Inferior parietal cortex (tissue), 1 donor: ENCODE results near the gene AFDN.

Experiments
- DNase-seq: peaks from one replicate; pipeline ENCODE4 v3.0.0-alpha.2; 2016; ENCODE audit errors: extremely low spot score

The AFDN gene

DNA sequence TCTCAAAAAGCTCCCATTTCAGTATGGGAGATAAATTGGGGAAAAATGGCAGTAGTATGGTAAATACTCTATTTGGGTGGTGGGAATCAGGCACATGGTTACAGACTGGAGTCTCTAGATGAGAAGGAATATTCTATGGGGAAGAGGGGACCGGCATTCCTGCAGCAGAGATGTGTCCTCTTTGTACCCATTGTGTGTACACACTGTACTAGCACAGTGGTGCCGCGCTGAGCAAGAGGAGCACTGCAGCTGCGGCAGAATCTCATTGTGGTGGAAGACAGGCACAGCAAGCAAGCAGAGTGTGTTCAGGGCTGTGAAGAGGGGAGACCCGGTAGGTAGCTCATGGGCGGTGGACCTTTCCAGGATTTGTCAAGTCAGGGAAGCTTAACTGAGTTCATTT, 13.0 kb downstream of the AFDN start:
- DNase-seq = no peak

- no peak for DNase-seq
These were observed 13.4 kb downstream of the AFDN start for GRCh38 chr6:167840160-167840525.

DNA sequence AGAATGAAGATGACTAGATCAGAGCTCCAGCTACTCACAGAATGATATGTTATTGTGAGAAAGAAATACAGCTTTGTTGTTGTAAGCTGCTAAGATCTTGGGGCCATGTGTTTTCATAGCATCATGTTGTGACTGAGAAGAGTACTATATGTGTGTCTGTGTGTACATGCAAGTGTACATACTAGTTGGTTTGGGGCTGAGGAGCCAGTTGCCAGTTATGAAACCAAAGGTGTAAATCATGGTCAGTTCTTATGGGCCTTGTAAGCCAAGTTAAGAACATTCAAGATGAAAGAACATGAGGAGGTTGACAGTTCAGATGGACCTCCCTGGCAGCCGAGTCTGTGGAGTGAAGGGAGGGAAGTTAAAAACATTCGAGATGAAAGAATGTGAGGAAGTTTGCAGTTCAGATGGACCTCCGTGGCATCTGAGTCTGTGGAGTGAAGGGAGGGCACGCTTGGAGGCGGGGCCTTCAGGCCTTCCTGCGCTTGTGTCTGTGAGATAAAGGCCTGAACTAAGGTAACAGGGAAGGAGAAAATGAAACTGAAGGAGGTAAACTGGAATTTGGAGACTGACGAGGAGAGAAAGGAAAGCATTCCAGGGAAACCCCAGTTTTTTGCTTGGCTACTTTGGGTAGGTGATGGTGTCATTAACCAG, 13.9 kb downstream of the AFDN start:
- DNase-seq = no peak

DNA sequence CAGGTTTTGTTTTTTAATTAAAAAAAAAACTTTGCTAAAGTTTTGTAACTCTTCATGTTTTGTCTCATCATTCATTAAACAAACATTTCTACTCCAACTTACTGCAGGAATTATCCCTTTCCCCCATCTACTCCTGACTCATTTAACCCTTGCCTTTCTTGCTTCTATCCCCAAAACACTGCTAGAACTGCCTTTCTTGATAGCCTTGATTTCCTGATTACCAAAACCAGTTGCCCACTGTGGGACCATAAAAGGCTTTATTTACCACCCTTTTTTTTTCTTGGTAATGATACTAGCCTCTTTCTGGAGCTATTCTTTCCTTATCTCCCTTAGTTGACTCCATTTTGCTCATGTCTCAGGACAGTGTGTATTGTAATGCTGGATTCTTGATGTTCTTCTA, 15.3 kb downstream of the AFDN start:
- DNase-seq = no peak

- no peak for DNase-seq
These were observed 15.7 kb downstream of the AFDN start for GRCh38 chr6:167842457-167842856.

DNA sequence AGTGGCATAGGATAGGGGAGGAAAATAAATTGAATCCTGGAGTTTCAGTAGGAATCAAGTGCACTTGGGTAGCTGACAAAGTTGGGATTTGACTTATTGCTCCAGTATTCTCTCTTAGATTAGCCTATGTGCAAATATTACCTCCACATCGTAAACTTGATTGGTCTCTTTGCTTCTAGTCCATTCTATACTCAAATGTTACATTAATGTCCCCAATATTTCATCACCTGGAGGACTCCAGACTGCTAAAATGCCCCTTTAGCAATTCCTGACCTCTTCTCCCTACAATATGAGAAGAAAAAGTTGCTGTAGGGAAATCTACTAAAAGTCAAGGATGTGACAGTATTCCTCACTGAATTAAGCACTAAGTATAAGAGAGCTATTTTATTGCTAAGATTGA, 16.3 kb downstream of the AFDN start:
- DNase-seq = no peak

DNA sequence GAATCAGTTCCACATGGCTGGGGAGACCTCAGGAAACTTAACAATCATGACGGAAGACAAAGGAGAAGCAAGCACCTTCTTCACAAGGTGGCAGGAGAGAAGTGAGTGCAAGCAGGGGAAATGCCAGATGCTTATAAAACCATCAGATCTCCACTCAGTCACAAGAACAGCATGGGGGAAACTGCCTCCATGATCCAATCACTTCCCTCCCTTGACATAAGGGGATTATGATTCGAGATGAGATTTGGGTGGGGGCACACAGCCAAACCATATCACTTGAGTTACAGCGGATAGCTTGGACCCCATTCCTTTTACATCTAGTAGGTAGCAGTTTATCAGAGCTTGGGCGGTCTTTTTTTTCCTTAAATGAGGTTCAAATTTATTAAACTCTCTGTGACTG, 19.1 kb downstream of the AFDN start:
- no peak for DNase-seq

GRCh38 chr6:167846997-167847606, 20.4 kb downstream of the AFDN start:
- DNase-seq = no peak

GRCh38 chr6:167847936-167848335, 21.2 kb downstream of the AFDN start:
- no peak for DNase-seq

- DNase-seq = no peak
These were observed 22.1 kb downstream of the AFDN start for GRCh38 chr6:167848783-167849182.

GRCh38 chr6:167849846-167850459, 23.2 kb downstream of the AFDN start:
- no peak for DNase-seq

DNA sequence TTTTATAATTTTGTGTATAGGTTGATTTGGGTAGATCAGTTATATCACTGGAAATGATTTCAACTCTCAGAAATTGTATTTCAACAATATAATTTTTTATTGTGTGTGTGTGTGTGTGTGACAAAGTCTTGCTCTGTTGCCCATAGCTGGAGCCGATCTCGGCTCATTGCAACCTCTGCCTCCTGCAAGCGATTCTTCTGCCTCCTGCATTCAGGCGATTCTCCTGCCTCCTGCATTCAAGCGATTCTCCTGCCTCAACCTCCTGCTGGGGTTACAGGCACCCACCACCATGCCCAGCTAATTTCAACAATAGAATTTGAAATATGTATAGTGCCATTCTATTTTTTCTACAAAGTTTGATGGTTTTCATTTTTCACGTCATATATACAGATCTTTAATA, 24.1 kb downstream of the AFDN start:
- DNase-seq = no peak

DNA sequence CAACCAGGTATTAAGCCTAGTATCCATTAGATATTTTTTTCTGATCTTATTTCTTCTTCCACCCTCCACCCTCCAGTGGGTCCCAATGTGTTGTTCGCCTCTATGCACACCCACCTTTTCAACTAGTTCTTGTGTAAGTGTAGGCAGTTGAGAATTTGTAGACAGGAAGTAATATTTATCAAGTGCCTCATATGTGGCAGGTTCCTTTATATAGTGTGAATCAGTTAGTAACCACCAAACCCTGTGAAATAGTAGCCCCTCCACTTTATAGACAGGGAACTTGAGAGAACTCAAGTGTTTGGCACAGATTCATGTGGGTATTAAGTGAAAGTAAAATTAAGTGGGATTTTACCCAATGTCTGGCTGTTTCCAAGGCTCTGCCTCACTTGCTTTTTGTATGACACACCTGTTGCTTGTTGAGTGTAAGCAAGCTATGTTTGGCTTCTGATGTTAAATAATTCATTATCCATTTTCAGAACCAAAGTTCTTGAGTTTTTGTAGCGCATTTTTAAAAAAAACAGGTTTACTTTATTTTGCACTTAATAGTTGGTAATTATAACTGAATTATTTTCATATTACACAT, 24.8 kb downstream of the AFDN start:
- DNase-seq = no peak

GRCh38 chr6:167855825-167856425, 29.2 kb downstream of the AFDN start:
- DNase-seq = no peak

DNA sequence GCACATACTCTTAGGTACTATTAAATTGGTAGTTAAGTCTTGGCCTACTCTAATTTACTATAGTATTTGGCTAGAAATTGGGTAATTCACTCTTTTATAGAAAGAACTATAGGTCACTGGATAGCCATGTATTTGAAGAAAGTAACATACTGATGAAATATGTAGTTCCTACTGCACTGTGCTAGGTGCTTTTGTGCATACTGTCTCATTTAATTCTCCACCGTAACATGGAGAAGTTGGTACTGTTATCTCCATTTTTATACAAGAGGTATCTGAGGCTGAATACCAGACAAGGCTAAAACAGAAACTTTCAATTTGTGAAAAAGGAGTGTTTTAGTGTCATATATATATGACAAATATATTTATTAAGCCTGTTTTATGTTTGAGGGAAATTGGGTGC, 29.8 kb downstream of the AFDN start:
- no peak for DNase-seq

DNA sequence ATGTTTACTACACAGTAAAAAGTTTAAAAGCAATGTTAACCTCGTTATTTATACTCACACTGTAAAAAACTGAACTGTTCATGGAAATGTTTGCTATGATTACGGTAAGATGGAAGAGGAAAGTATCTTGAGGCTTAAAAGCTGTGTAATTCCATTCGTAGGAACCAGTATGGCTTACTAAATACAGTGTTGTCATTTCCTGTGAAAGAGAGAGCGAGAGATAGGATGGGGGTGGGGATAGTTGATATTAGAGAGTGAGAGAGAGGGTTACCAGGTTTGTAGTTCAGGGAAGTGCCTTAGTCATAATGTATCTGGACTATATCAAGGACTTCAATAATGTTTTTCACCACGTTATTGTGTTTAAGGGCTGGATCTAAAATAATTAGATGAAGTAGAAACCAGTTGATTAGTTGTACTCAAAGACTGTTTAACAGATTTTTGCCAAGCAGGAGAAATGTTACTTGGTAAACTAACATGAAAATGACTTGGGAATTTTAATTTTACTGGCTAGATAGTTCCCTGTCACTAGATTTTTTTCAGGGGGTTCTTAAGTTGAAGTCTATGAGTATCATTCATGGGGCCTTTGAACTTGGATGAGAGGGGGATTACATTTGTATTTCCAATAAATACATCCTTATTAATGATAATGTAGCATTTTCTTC, 30.4 kb downstream of the AFDN start:
- no peak for DNase-seq

GRCh38 chr6:167858086-167858591, 31.4 kb downstream of the AFDN start:
- DNase-seq = no peak

- DNase-seq = no peak
These were observed 32.3 kb downstream of the AFDN start for GRCh38 chr6:167858842-167859664.

DNA sequence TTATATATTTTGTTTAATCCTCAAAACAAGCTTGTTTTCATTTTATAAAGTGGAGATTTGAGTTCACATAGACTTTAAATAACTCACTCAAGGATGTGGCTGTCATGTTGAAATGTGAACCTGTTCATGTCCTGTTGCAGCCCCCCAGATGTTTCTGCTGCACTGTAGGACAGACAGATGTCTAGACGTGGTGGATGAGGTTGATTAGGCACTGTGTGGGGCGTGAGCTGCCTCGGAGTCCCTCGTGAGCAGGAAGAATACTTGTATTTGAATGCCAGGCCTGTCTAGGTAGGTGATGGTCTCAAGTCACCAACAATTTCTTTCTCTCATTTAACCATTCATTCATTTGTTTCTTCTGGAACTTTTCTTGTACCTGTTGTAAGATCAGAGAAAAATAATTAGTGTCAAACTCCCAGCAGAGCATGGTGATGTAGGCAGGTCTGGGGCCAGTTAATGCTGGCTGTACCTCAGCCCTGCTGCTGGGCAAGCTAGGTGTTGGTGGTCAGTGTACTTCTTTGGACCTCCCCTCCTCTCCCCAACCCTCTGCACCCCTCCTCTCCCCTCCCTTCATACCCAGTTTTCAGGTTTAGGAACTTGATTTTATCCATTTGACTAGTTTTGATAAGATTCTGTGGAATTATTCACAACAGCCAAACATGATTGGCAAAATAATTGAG, 34.0 kb downstream of the AFDN start:
- no peak for DNase-seq

GRCh38 chr6:167861424-167861823, 34.7 kb downstream of the AFDN start:
- DNase-seq = no peak

- no peak for DNase-seq
These were observed 37.2 kb downstream of the AFDN start for GRCh38 chr6:167863897-167864296.
